ENCODE data around the gene NOVA1. TPM values are rescaled to one million over a fixed set of nuclear protein-coding genes. Genes with fewer than 3 reads are reported as not detected.

The NOVA1 gene
- total RNA-seq, 2 experiments from 2014 or later, result 0.23 to 0.35 TPM

DNA sequence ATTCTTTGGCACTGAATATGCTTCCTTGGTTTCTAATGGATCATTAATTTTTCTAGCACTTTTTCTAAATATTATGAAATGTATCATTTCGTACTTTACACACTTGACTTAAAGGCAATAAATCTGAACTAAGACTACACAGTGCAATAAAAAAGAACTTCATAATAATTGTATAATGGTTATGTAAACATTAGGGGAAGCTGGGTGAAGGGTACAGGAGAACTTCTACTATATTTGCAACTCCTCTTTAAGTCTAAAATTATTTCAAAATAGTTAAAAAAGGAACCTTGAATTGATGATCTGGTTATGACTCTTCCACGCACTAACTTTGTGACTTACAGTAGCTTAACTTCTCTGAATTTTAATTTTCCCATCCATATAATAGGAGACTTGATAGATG, 5.1 kb upstream of the NOVA1 start:
- H3K9me3 Mint-ChIP-seq (ENCODE audit: low read depth), result no peaks in the 10 kb centered on the region
- DNase-seq (no peak), ATAC-seq (no peak)
- intact Hi-C loops (cut with DNase I, micrococcal nuclease), result no loop called here
- H3K27ac Mint-ChIP-seq, result no peak overlapping the region
- H3K4me3 Mint-ChIP-seq, result no peak overlapping the region
- POLR2A ChIA-PET, result no interaction called here
- no peaks in the 10 kb centered on the region for H3K36me3 Mint-ChIP-seq (ENCODE audit: low read depth)
- CTCF ChIA-PET, result no interaction called here
- H3K4me1 Mint-ChIP-seq, result no peaks in the 10 kb centered on the region
- peaks cover 20% of the 10 kb centered on the region for H3K27me3 Mint-ChIP-seq

DNA sequence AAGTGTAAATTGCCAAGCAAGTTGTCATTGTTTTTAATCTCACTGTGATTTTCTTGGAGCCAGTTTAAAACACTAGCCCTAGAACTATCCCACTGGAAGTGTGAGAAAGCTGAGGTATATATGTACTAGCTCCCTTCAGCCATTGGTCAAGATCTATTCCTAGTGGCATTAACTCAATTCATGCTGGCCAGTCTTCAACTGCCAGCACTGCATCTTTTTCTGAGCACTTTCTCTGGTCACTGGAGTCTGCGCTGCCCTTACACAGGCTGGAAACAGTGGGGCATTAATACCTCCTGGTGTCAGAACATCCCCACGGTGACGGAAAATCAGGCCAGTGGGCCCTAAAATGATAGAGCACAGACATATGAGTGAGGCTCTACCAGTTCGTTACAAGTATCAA, 4.0 kb upstream of the NOVA1 start:
- no peak for DNase-seq
- intact Hi-C loops (cut with DNase I, micrococcal nuclease), result no loop called here
- Mint-ChIP-seq H3K9me3 (ENCODE audit: low read depth) (no peaks in the 10 kb centered on the region), H3K27me3 (peaks cover 24% of the 10 kb centered on the region), H3K4me1 (no peaks in the 10 kb centered on the region), H3K36me3 (ENCODE audit: low read depth) (no peaks in the 10 kb centered on the region), H3K4me3 (no peak overlapping the region), H3K27ac (no peak overlapping the region)
- POLR2A ChIA-PET, result no interaction called here
- CTCF ChIA-PET, result no interaction called here
- no peak for ATAC-seq

DNA sequence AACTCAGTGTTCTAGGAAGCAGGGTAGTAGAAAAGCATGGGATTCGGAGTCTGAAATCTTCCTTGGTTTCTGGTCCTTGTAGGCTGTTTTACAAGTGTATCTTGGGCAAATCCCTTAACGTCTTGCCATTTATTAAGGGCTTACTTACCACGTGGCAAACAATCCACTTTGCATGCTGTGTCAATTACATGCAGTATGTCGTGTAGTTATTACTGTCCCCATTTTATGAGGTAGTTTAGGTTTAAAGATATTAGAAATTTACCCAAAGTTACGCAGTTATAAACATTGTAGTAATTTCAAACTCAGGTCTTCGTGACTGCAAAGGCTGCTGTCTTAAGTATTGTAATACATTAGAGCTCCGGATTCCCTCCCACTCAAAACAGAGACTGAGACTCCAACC, 1.5 kb upstream of the NOVA1 start:
- H3K4me1 Mint-ChIP-seq, result no peaks in the 10 kb centered on the region
- intact Hi-C loops (cut with DNase I, micrococcal nuclease), result no loop called here
- no peak overlapping the region for H3K27ac Mint-ChIP-seq
- peaks cover 1% of the 10 kb centered on the region for H3K36me3 Mint-ChIP-seq (ENCODE audit: low read depth)
- H3K4me3 Mint-ChIP-seq, result no peak overlapping the region
- ChIA-PET CTCF (no interaction called here), POLR2A (no interaction called here)
- DNase-seq (no peak), ATAC-seq (no peak)
- H3K27me3 Mint-ChIP-seq, result peaks cover 31% of the 10 kb centered on the region
- no peaks in the 10 kb centered on the region for H3K9me3 Mint-ChIP-seq (ENCODE audit: low read depth)

DNA sequence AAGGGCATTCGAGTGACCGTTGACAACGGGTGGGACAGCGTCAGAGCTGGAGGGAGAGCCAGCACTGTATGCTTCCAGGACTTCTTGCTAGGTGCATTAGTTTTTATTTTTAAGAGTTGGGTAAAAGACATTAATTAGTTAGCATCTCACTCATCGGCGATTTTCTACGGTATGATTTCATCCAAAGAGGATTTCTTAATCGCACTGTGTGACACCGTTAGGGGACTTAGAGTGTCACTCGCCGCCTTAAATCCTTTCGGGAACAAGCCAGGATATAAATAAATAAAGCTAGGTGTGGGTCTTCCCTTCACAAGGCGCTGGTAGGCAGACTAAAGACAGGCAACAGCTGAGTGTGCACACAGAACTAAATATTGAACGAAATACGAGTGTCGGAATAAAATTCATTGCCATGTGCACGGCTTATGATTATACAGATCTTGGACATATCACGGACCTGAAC, 869 bp upstream of the NOVA1 start:
- Mint-ChIP-seq H3K27me3 (peaks cover 31% of the 10 kb centered on the region), H3K36me3 (ENCODE audit: low read depth) (peaks cover 1% of the 10 kb centered on the region), H3K4me1 (no peaks in the 10 kb centered on the region), H3K27ac (no peak overlapping the region), H3K9me3 (ENCODE audit: low read depth) (no peaks in the 10 kb centered on the region), H3K4me3 (peak overlapping the region; percentile 39)
- ChIA-PET POLR2A (no interaction called here), CTCF (no interaction called here)
- DNase-seq (no peak), ATAC-seq (no peak)
- intact Hi-C loops (cut with DNase I, micrococcal nuclease), result no loop called here

DNA sequence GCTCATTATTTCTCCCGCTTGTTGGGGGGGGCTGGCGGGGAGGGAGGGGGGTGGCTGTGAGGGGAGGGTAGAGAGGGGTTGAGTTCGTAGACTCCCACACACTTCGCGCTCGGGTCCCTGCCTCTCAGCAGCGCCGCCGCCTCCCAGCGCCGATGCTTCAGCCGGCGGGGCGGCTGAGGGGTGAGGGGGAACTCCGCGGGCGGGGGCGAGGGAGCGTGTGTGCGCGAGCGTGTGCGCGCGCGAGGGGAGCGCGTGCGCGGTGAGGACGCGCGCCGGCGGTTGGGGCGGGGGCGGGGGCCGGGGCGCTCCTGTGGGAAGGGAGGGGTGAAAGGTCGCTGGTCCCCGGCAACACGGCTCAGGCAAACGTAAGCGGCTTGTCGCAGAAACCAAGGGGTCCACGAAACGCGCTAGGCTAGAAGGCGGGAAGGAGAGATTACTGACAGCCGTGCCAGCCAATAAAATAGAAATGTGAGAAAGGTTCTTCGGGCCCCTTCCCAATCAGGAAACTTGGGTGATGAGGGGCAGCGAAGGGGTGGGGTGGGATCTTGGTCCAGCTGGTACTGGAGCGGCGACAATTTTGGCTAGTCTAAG, 343 bp upstream of the NOVA1 start:
- H3K9me3 Mint-ChIP-seq (ENCODE audit: low read depth), result no peaks in the 10 kb centered on the region
- DNase-seq (peak; percentile 54), ATAC-seq (peak; percentile 60)
- peaks cover 1% of the 10 kb centered on the region for H3K36me3 Mint-ChIP-seq (ENCODE audit: low read depth)
- H3K27me3 Mint-ChIP-seq, result peaks cover 31% of the 10 kb centered on the region
- CTCF ChIA-PET, result no interaction called here
- intact Hi-C loops (cut with DNase I, micrococcal nuclease), result no loop called here
- POLR2A ChIA-PET, result no interaction called here
- no peaks in the 10 kb centered on the region for H3K4me1 Mint-ChIP-seq
- peak overlapping the region; percentile 39 for H3K4me3 Mint-ChIP-seq
- H3K27ac Mint-ChIP-seq, result no peak overlapping the region

DNA sequence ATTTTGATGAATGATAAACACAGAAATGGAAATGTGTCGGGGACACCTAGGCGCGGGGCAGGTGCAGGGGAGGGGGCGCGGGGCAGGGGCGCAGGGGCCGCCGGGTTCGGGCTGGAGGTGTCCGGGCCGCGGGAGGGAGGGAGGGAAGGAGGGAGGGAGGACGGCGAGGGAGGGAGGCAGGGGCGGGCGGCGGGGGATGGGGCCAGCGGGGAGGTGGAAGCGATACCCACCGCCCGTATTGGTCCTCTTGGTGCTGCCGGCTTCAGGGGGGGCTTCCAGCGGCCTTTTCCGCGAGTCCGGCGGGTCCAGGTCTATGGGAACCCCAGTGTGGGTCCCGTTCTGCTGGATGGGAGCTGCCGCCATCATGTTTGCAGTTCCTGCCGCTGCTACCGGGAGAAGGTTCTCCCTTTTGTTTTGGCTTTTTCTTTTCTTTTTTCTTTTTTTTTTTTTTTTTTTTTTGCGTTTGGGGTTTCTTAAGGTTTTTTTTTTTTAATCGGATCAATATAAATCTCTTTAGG, 703 bp downstream of the NOVA1 start:
- no peak for ATAC-seq
- H3K4me3 Mint-ChIP-seq, result peak overlapping the region; percentile 50

DNA sequence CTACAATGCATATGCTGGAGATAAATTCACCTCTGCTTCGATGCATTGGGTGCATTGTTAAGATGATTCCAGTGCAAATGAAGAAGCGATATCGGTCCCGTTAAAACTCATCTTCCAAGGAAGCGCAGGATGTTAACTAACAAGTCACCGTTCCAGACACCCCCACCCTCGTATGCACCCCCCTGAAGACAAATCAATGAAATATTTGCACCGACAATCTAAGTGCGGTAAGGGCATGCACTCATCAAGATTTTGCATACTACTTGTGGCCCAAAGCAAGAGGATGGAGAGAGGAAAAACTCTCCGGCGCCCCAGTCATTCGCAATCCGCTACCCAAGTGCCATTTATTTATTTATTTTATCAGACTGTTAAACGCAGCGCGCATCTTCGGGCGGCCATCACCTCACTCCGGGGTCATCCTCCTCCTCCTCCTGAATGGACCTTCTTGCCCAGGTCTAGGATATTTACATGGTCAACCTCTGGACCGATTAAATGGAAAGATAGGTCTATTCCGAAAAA, 1.2 kb downstream of the NOVA1 start:
- CTCF ChIA-PET, result no interaction called here
- H3K4me3 Mint-ChIP-seq, result peak overlapping the region; percentile 41
- H3K27ac Mint-ChIP-seq, result no peak overlapping the region
- ATAC-seq (no peak), DNase-seq (no peak)
- no peaks in the 10 kb centered on the region for H3K4me1 Mint-ChIP-seq
- H3K36me3 Mint-ChIP-seq (ENCODE audit: low read depth), result peaks cover 1% of the 10 kb centered on the region
- intact Hi-C loops (cut with DNase I, micrococcal nuclease), result no loop called here
- H3K27me3 Mint-ChIP-seq, result peaks cover 31% of the 10 kb centered on the region
- no peaks in the 10 kb centered on the region for H3K9me3 Mint-ChIP-seq (ENCODE audit: low read depth)
- POLR2A ChIA-PET, result no interaction called here

More for the DNA sequence above, 703 bp downstream of the NOVA1 start:
- peaks cover 1% of the 10 kb centered on the region for H3K36me3 Mint-ChIP-seq (ENCODE audit: low read depth)
- H3K27ac Mint-ChIP-seq, result no peak overlapping the region
- no peaks in the 10 kb centered on the region for H3K9me3 Mint-ChIP-seq (ENCODE audit: low read depth)
- H3K4me1 Mint-ChIP-seq, result no peaks in the 10 kb centered on the region
- peaks cover 31% of the 10 kb centered on the region for H3K27me3 Mint-ChIP-seq
- intact Hi-C loops (cut with DNase I, micrococcal nuclease), result no loop called here
- CTCF ChIA-PET, result no interaction called here
- POLR2A ChIA-PET, result no interaction called here
- DNase-seq, result no peak

DNA sequence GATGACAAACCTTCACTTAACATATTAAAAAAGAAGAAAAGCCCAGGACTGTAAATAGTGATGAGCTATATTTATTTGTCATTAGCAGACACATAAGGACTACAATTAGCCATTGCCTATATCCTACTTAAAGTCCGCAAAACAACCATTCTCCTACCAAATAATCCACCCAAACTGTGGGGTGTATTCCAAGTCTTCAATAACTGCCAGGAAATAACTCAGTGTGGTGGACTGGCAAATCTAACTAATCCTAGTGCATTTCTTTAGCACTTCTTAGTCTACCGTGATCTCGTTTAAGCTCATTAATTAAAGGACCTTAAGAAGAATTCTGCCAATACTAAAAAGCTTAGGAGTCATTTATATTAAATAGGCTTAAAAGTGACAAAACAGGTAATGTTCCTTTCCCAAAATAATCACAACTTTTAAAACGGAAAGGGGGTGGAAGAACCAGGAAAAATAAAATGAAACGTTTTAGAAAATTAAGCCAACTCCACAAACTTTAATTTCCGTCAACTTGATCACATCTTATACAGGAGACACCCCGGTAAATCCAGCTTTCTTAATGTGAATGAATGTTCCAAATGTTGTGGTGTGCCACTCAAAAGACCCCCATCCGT, 1.8 kb downstream of the NOVA1 start:
- DNase-seq (no peak), ATAC-seq (no peak)
- Mint-ChIP-seq H3K27ac (no peak overlapping the region), H3K27me3 (peaks cover 31% of the 10 kb centered on the region), H3K4me1 (no peaks in the 10 kb centered on the region), H3K36me3 (ENCODE audit: low read depth) (peaks cover 1% of the 10 kb centered on the region), H3K4me3 (peak overlapping the region; percentile 41), H3K9me3 (ENCODE audit: low read depth) (no peaks in the 10 kb centered on the region)
- ChIA-PET POLR2A (no interaction called here), CTCF (interaction anchor here (1.5 kb wide), 1 partner anchor 10 kb away, joined by 3 read pairs; no protein-coding TSS in a partner anchor)
- intact Hi-C loops (cut with DNase I, micrococcal nuclease), result no loop called here

DNA sequence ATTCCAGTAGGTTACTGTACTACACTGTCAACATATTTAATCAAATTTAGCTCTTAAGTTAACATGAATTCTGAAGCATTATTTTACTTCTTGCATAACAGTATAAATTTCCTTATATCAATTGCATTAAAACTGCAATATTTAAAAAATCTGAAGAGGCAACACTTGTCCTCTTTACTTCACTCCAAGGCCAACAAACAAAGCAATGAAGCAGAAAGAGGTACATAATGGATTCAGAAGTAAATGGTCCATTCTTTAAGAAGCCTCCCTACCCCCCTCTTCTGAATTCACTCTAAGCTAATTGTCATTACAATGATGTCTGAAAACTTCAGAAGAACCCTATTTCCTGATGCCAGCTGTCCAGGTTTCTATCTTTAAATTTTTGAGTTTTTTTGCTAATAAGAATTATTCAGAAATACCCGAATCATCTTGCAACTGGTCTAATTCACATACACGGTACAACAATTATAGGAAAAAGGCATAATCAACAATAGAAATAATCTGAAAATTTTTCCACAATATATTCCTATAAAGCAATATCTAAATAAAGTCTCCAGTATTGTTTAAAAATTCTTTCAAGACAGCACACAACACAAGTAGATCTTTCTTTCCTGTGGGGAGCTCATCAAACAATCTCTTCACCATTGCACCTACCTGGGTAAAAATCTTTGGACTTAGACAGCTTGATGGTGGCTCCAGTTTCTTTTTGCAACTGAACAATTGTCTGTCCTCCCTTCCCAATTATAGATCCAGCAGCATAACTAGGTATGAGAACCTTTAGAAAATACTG, 2.9 kb downstream of the NOVA1 start:
- no peak for ATAC-seq
- no peak overlapping the region for H3K4me3 Mint-ChIP-seq
- CTCF ChIA-PET, result interaction anchor here (1.5 kb wide), 1 partner anchor 11 kb away, joined by 3 read pairs; no protein-coding TSS in a partner anchor

DNA sequence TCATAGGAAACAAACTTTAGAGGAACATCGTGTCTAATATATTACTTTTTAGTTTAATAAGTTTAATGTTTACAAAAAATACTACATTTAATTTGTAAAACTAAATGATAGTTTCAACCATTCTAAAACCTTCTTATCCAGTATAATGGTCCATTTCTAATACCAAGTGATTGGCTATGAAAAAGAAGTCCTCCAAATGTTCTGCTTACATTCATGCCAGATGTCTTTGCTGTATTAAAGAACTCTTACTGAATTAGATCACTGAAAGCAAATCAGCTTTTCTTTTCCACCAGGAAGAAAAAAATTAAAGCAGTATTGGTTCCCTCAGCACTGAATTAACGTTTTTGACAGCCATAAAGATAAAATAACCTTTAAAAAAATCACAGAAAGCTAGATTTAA, 3.7 kb downstream of the NOVA1 start:
- intact Hi-C loops (cut with DNase I, micrococcal nuclease), result no loop called here
- DNase-seq (no peak), ATAC-seq (no peak)
- ChIA-PET CTCF (interaction anchor here (1.5 kb wide), 1 partner anchor 12 kb away, joined by 3 read pairs; no protein-coding TSS in a partner anchor), POLR2A (no interaction called here)
- no peaks in the 10 kb centered on the region for H3K4me1 Mint-ChIP-seq
- H3K36me3 Mint-ChIP-seq (ENCODE audit: low read depth), result peaks cover 1% of the 10 kb centered on the region
- peaks cover 20% of the 10 kb centered on the region for H3K27me3 Mint-ChIP-seq
- H3K4me3 Mint-ChIP-seq, result no peak overlapping the region
- H3K9me3 Mint-ChIP-seq (ENCODE audit: low read depth), result no peaks in the 10 kb centered on the region
- no peak overlapping the region for H3K27ac Mint-ChIP-seq

More for the DNA sequence above, 2.9 kb downstream of the NOVA1 start:
- DNase-seq, result no peak
- Mint-ChIP-seq H3K9me3 (ENCODE audit: low read depth) (no peaks in the 10 kb centered on the region), H3K27me3 (peaks cover 28% of the 10 kb centered on the region), H3K36me3 (ENCODE audit: low read depth) (peaks cover 1% of the 10 kb centered on the region), H3K4me1 (no peaks in the 10 kb centered on the region), H3K27ac (no peak overlapping the region)
- intact Hi-C loops (cut with DNase I, micrococcal nuclease), result no loop called here
- POLR2A ChIA-PET, result no interaction called here

DNA sequence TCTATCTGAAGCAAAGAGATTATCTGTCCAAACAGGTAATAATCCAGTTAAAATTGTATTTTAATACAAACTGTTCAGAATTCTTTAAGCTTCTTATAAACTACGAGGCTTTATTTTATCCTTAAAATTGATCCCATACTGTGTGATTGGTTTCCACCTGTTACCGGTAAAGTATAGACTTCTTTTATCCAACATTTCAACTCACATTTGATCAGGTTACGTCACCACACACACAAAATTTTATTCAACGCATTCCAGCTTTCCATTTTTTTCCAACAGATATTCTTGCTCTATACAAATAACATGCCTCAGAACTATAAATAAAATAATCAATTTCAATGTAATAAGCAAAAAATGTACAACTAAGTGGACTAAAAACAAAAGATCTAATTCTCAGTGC, 4.5 kb downstream of the NOVA1 start:
- CTCF ChIA-PET, result no interaction called here
- Mint-ChIP-seq H3K27ac (no peak overlapping the region), H3K9me3 (ENCODE audit: low read depth) (no peaks in the 10 kb centered on the region), H3K36me3 (ENCODE audit: low read depth) (peaks cover 1% of the 10 kb centered on the region), H3K4me3 (no peak overlapping the region), H3K27me3 (peaks cover 12% of the 10 kb centered on the region), H3K4me1 (no peaks in the 10 kb centered on the region)
- POLR2A ChIA-PET, result no interaction called here
- intact Hi-C loops (cut with DNase I, micrococcal nuclease), result no loop called here
- no peak for ATAC-seq
- no peak for DNase-seq

DNA sequence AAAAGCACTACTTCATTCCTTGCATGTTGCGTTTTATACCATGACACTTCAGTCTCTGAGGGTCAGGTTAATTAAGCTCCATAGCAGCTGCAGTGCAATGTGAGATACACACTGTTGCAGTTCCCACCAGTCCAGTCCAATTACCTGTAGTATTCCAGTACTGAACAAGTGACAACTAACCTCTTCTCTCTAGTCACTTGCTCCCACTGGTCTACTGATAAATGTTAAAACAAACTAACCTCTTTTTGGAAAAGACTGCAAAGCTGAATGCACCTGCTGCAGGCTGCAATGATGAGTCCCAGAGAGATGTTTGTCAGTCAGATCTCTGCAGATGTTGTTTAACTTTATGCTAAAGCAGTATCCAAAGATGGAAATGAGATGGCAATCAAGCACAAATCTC, 7.9 kb downstream of the NOVA1 start:
- CTCF ChIA-PET, result no interaction called here
- POLR2A ChIA-PET, result no interaction called here
- no peaks in the 10 kb centered on the region for H3K4me1 Mint-ChIP-seq

More for the DNA sequence above, 7.9 kb downstream of the NOVA1 start:
- no peak for DNase-seq
- no peak overlapping the region for H3K27ac Mint-ChIP-seq
- no peak overlapping the region for H3K4me3 Mint-ChIP-seq
- intact Hi-C loops (cut with DNase I, micrococcal nuclease), result no loop called here
- H3K9me3 Mint-ChIP-seq (ENCODE audit: low read depth), result no peaks in the 10 kb centered on the region
- no peak for ATAC-seq
- no peaks in the 10 kb centered on the region for H3K36me3 Mint-ChIP-seq (ENCODE audit: low read depth)
- no peaks in the 10 kb centered on the region for H3K27me3 Mint-ChIP-seq

All from activated CD4-positive, alpha-beta T cell treated with anti-CD3 and anti-CD28 coated beads for 36 hours (primary cell).